ENCODE results near the gene LRP6. TPM values are rescaled to one million over a fixed set of nuclear protein-coding genes. Genes with fewer than 3 reads are reported as not detected.

Gene LRP6
- total and polyA plus RNA-seq, 2 of the 13 experiments (the other 11 are each of a cell fraction or from before 2014, with no cell fraction given), result 33.8 to 42.0 TPM

GRCh38 chr12:12178559-12178958, 88.3 kb downstream of the LRP6 start:
- Histone ChIP-seq H3K4me3 (replicated peaks in 1 of 3; ENCODE audit: insufficient read depth in 1 of 3, low read depth in 2 of 3, low read length in 3 of 3) (no peak overlapping the region), H3K4me2 (ENCODE audit: low read depth, low read length) (no peak overlapping the region), H3K27ac (ENCODE audit: extremely low read length, insufficient read depth, low read length) (no peak overlapping the region), H3K4me1 (ENCODE audit: insufficient read depth, low read length) (0 out of 2 replicates have a peak, but pooled peaks cover 5% of the 10 kb centered on the region), H3K79me2 (ENCODE audit: insufficient read depth, low read length) (peaks cover 5% of the 10 kb centered on the region), H2AFZ (ENCODE audit: low read length) (no peak overlapping the region), H3K9me3 (ENCODE audit: low read length) (no peaks in the 10 kb centered on the region), H3K27me3 (ENCODE audit: control insufficient read depth in 1 of 2, insufficient read depth in 2 of 2, low read length in 2 of 2) (no peaks in the 10 kb centered on the region), H4K20me1 (ENCODE audit: insufficient read depth, low read length) (no peaks in the 10 kb centered on the region), H3K36me3 (replicated peaks in 1 of 2; ENCODE audit: control insufficient read depth in 1 of 2, insufficient read depth in 2 of 2, low read length in 2 of 2) (peaks cover 9 to 34% of the 10 kb centered on the region in 2 experiments), H3K9ac (ENCODE audit: insufficient read depth, low read depth, low read length) (no peak overlapping the region)
- DNase-seq (ENCODE audit: low spot score) (no peak), FAIRE-seq (no peak), ATAC-seq (no peak)
- BruUV-seq (replicated peaks), result no TSS peak
- TF ChIP-seq ZBTB4 (CRISPR knock-in tag; IDR thresholded peaks at IDR 0.05; ENCODE audit: borderline replicate concordance), result no peak
- TF ChIP-seq FOXA3 (CRISPR knock-in tag; IDR thresholded peaks at IDR 0.05), result no peak
- CTCF ChIA-PET (ENCODE audit: low intra/inter-chr PET ratio, low total read pairs), result no interaction called here
- intact Hi-C loops (cut with micrococcal nuclease; ENCODE audit: unreplicated experiment), result no loop called here
- 96% methylated on average over 2 of the region's 2 CpGs for WGBS (ENCODE audit: low lambda C conversion rate)
- in situ Hi-C loops (cut with HindIII; ENCODE audit: extremely low pct_ligation_motif_present, low pct_unique_long_range_greater_than_20kb), result no loop called here
- POLR2A ChIA-PET, result no interaction called here

GRCh38 chr12:12176402-12176801, 90.4 kb downstream of the LRP6 start:
- ChIA-PET CTCF (ENCODE audit: low intra/inter-chr PET ratio, low total read pairs) (no interaction called here), POLR2A (no interaction called here)
- WGBS (ENCODE audit: low lambda C conversion rate), result 93% methylated on average over 3 of the region's 3 CpGs
- in situ Hi-C loops (cut with HindIII; ENCODE audit: extremely low pct_ligation_motif_present, low pct_unique_long_range_greater_than_20kb), result no loop called here
- H3K79me2 ChIP-seq (ENCODE audit: insufficient read depth, low read length), result peaks cover 8% of the 10 kb centered on the region
- no peak for FAIRE-seq
- H3K9ac ChIP-seq (ENCODE audit: insufficient read depth, low read depth, low read length), result no peak overlapping the region
- no peaks in the 10 kb centered on the region for H3K4me1 ChIP-seq (ENCODE audit: insufficient read depth, low read length)
- intact Hi-C loops (cut with micrococcal nuclease; ENCODE audit: unreplicated experiment), result no loop called here
- no peak for DNase-seq (ENCODE audit: low spot score)
- H4K20me1 ChIP-seq (ENCODE audit: insufficient read depth, low read length), result no peaks in the 10 kb centered on the region
- H3K9me3 ChIP-seq (ENCODE audit: low read length), result no peaks in the 10 kb centered on the region
- H3K27ac ChIP-seq (ENCODE audit: extremely low read length, insufficient read depth, low read length), result no peak overlapping the region
- BruUV-seq (replicated peaks), result no TSS peak
- H3K36me3 ChIP-seq (replicated peaks in 1 of 2; ENCODE audit: control insufficient read depth in 1 of 2, insufficient read depth in 2 of 2, low read length in 2 of 2), result peaks cover 9 to 29% of the 10 kb centered on the region in 2 experiments
- no peak overlapping the region for H2AFZ ChIP-seq (ENCODE audit: low read length)
- ATAC-seq, result no peak
- no peak overlapping the region for H3K4me3 ChIP-seq (replicated peaks in 1 of 3; ENCODE audit: insufficient read depth in 1 of 3, low read depth in 2 of 3, low read length in 3 of 3)
- no peak for TF ChIP-seq ESRRA (CRISPR knock-in tag; IDR thresholded peaks at IDR 0.05; ENCODE audit: low read depth)
- TF ChIP-seq POLR2AphosphoS2 (IDR thresholded peaks at IDR 0.05; ENCODE audit: low read depth, low read length), result no peak
- TF ChIP-seq YY1 (IDR thresholded peaks at IDR 0.05; ENCODE audit: insufficient read depth, insufficient replicate concordance, low read depth, low read length), result no peak
- TF ChIP-seq TFDP1 (CRISPR knock-in tag; IDR thresholded peaks at IDR 0.05; ENCODE audit: borderline replicate concordance), result no peak
- no peak for TF ChIP-seq SMC3 (IDR thresholded peaks at IDR 0.05; ENCODE audit: low read length)
- no peak for TF ChIP-seq ZNF512B (CRISPR knock-in tag; IDR thresholded peaks at IDR 0.05; ENCODE audit: borderline replicate concordance)
- no peak overlapping the region for H3K4me2 ChIP-seq (ENCODE audit: low read depth, low read length)
- no peaks in the 10 kb centered on the region for H3K27me3 ChIP-seq (ENCODE audit: control insufficient read depth in 1 of 2, insufficient read depth in 2 of 2, low read length in 2 of 2)

Data from HepG2 (cell line).